Measurements from ENCODE around the gene AMPH.
"Not testable (repeated sequence)": the region's sequence is repeated elsewhere in the genome, so short reads cannot be mapped to it uniquely, and the experiment has no call there.

DNA sequence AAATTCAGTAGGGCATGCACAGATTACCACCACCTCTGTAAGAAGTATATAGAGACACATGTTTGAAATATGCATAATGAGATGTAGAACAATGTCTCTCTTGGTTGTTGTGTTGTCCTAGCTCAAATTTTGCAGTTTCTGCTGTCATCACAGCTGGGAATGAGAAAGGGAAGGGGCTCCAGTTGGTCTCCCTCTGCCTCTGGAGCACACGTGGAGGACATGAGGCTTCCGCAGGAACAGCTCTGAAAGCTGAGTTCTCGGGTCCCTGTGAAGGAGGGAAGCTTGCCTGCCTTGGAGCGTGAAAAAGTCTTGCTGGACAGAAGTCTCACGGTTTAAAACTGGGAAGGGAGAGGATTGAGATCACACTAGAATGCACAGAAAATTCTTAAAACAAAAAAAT lies 289.0 kb downstream of the AMPH start:
- TF ChIP-seq CTCF (IDR thresholded peaks at IDR 0.05; ENCODE audit: insufficient read depth, low read length); GABPA (IDR thresholded peaks at IDR 0.05; ENCODE audit: low read depth): not testable (repeated sequence)
- TF ChIP-seq, protein P1, sequence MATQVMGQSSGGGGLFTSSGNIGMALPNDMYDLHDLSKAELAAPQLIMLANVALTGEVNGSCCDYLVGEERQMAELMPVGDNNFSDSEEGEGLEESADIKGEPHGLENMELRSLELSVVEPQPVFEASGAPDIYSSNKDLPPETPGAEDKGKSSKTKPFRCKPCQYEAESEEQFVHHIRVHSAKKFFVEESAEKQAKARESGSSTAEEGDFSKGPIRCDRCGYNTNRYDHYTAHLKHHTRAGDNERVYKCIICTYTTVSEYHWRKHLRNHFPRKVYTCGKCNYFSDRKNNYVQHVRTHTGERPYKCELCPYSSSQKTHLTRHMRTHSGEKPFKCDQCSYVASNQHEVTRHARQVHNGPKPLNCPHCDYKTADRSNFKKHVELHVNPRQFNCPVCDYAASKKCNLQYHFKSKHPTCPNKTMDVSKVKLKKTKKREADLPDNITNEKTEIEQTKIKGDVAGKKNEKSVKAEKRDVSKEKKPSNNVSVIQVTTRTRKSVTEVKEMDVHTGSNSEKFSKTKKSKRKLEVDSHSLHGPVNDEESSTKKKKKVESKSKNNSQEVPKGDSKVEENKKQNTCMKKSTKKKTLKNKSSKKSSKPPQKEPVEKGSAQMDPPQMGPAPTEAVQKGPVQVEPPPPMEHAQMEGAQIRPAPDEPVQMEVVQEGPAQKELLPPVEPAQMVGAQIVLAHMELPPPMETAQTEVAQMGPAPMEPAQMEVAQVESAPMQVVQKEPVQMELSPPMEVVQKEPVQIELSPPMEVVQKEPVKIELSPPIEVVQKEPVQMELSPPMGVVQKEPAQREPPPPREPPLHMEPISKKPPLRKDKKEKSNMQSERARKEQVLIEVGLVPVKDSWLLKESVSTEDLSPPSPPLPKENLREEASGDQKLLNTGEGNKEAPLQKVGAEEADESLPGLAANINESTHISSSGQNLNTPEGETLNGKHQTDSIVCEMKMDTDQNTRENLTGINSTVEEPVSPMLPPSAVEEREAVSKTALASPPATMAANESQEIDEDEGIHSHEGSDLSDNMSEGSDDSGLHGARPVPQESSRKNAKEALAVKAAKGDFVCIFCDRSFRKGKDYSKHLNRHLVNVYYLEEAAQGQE (IDR thresholded peaks at IDR 0.05; ENCODE audit: insufficient replicate concordance, low read depth) = not testable (repeated sequence)
- TF ChIP-seq POLR2AphosphoS5 (IDR thresholded peaks at IDR 0.05; ENCODE audit: low read depth) = peak; percentile 53

Measured in HL-60 (cell line).